Fibroblast of the aortic adventitia (primary cell): ENCODE measurements around the gene C1QTNF4. TPM values are rescaled to one million over a fixed set of nuclear protein-coding genes. Genes with fewer than 3 reads are reported as not detected.

Experiments
- DNase-seq: peaks from one replicate; pipeline ENCODE4 v3.0.0-alpha.2; 2010; ENCODE audit warnings: low read depth
- H3K4me3 ChIP-seq: 2 replicates; pipeline ENCODE4 v1.5.1; 2011; ENCODE audit warnings: low read depth, mild to moderate bottlenecking, control low read depth, low read length, moderate library complexity
- CTCF ChIP-seq: IDR thresholded peaks from 2 replicates; pipeline ENCODE4 v1.5.1; 2011; ENCODE audit warnings: mild to moderate bottlenecking, low read length, control low read depth, inconsistent platforms; ENCODE audit not compliant: insufficient read depth
- small RNA-seq: library from RNA; depleted of rRNA; stranded (forward); fragments of <200 nt; gene quantifications from one replicate; pipeline ENCODE3, GENCODE V24; 2012
- total RNA-seq: library from RNA; depleted of rRNA; stranded (reverse); fragments of >200 nt; gene quantifications from 2 replicates; pipeline ENCODE4 v1.2.3, GENCODE V29; 2012; ENCODE audit warnings: low replicate concordance

C1QTNF4 gene
- total RNA-seq, 1 donor, result not detected

- no peak for DNase-seq
- TF ChIP-seq CTCF, result no peak
- H3K4me3 ChIP-seq, result no peak overlapping the region
These were observed 53.1 kb downstream of the C1QTNF4 start for GRCh38 chr11:47541070-47541469.

- TF ChIP-seq CTCF, result no peak
- H3K4me3 ChIP-seq, result no peak overlapping the region
- no peak for DNase-seq
These were observed 54.6 kb downstream of the C1QTNF4 start for GRCh38 chr11:47539681-47540039.

Small RNAs within 50 kb of the gene (small RNA-seq; reads per million reads assigned to genes)
- gene RN7SL652P (not detected), gene RNU5E-10P (not detected)

Other genes starting within 250 kb of the C1QTNF4 start
- gene MYBPC3, start 241.7 kb downstream of the C1QTNF4 start, total RNA-seq, result not detected in 2 replicates
- gene SPI1, start 215.9 kb downstream of the C1QTNF4 start, total RNA-seq, result not detected in 2 replicates
- 28.5 and 47.5 TPM in 2 replicates for gene SLC39A13, start 185.8 kb downstream of the C1QTNF4 start, total RNA-seq
- gene PSMC3, start 168.0 kb downstream of the C1QTNF4 start, total RNA-seq, result 52.3 and 128 TPM in 2 replicates
- 0.09 TPM in 1 of 2 replicates, not detected in the other for gene RAPSN, start 145.3 kb downstream of the C1QTNF4 start, total RNA-seq
- 63.2 and 103 TPM in 2 replicates for gene CELF1, start 41.3 kb downstream of the C1QTNF4 start, total RNA-seq
- gene PTPMT1, start 28.8 kb downstream of the C1QTNF4 start, total RNA-seq, result 25.6 and 44.1 TPM in 2 replicates
- 28.4 and 29.9 TPM in 2 replicates for gene KBTBD4, start 15.4 kb downstream of the C1QTNF4 start, total RNA-seq
- 56.5 and 157 TPM in 2 replicates for gene NDUFS3, start 15.3 kb downstream of the C1QTNF4 start, total RNA-seq
- gene FAM180B, start 7.7 kb downstream of the C1QTNF4 start, total RNA-seq, result not detected in 2 replicates
- 88.1 and 187 TPM in 2 replicates for gene MTCH2, start 48.1 kb upstream of the C1QTNF4 start, total RNA-seq
- 0.90 and 1.4 TPM in 2 replicates for gene AGBL2, start 121.0 kb upstream of the C1QTNF4 start, total RNA-seq
- 80.2 and 113 TPM in 2 replicates for gene FNBP4, start 172.9 kb upstream of the C1QTNF4 start, total RNA-seq